ENCODE data around the gene KCNQ2. TPM values are rescaled to one million over a fixed set of nuclear protein-coding genes. Genes with fewer than 3 reads are reported as not detected.

The KCNQ2 gene
- total RNA-seq, 1 experiment from 2014 or later = 86.5 TPM

DNA sequence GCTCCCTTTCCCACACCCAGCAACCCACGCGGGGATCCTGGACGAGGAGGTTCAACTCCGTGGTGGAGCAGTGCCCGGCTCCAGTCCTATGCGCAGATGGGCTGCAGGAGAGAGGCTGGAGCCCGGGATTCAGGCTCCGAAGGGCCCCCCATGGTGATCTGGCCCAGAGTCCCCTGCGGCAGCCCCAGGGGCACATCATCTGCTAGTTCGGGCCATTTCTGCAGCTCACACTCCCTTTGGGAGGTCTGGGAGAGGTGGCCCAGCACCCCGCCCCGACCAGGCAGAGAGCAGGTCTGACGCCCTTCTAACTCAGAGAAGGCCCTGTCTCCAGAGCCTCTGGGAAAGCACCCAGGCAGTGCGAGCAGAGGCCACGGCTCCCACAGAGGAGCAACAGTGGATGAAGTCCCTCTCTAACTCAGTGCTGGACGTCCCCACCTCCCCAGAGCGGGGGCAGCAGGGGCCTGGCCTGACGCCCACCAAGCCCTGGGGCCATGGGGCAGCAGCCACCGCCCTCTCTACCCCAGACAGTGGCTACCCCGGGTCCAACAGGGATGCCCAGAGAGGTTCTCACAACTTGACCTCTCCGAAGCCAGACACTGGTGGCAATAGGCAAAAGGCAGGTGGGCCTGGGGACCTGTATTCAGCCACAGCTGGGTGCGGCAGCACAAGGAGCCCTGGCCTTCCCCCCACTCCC, 3.3 kb downstream of the KCNQ2 start (continued):
- no peak for TF ChIP-seq REST (IDR thresholded peaks at IDR 0.05; ENCODE audit: low read depth)

- no peak for DNase-seq (ENCODE audit: low read depth, low spot score)
- intact Hi-C loops (cut with micrococcal nuclease) = no loop called here
- ChIA-PET POLR2A (no interaction called here), CTCF (no interaction called here), RAD21 (ENCODE audit: low non-redundant PET in 1 of 2, low total read pairs in 2 of 2, uncharacterized antibody in 2 of 2, unreplicated experiment in 2 of 2) (no interaction called here)
- Histone ChIP-seq H3K4me1 (ENCODE audit: control insufficient read depth in 1 of 2, insufficient read depth in 2 of 2, low read length in 2 of 2) (peaks cover 4 to 19% of the 10 kb centered on the region in 2 experiments; a peak in 2 of 4 replicates), H3K4me3 (replicated peaks in 1 of 2; ENCODE audit: low read depth in 1 of 2, low read length in 2 of 2) (no peak overlapping the region), H3K4me2 (ENCODE audit: low read length) (no peak overlapping the region), H3K27ac (ENCODE audit: low read depth, low read length) (no peak overlapping the region), H2AFZ (ENCODE audit: low read depth, low read length, poor library complexity, severe bottlenecking) (no peak overlapping the region), H3K27me3 (ENCODE audit: insufficient read depth, low read length) (no peaks in the 10 kb centered on the region), H3K9ac (ENCODE audit: low read length) (no peak overlapping the region), H4K20me1 (ENCODE audit: insufficient read depth) (no peaks in the 10 kb centered on the region), H3K79me2 (ENCODE audit: insufficient read depth, low read length) (peaks cover 71% of the 10 kb centered on the region), H3K36me3 (ENCODE audit: control insufficient read depth in 1 of 2, insufficient read depth in 2 of 2, low read length in 2 of 2) (no peaks in the 10 kb centered on the region), H3K9me3 (ENCODE audit: control insufficient read depth in 1 of 2, insufficient read depth in 1 of 2, low read depth in 1 of 2, low read length in 2 of 2) (no peaks in the 10 kb centered on the region), H3K9me2 (ENCODE audit: insufficient read depth) (no peaks in the 10 kb centered on the region)
- ATAC-seq = no peak
- TF ChIP-seq ZBTB33 (IDR thresholded peaks at IDR 0.05; ENCODE audit: extremely low read depth, insufficient replicate concordance, low read length) = no peak
- TF ChIP-seq REST (IDR thresholded peaks at IDR 0.05; ENCODE audit: low read depth) = no peak
- TF ChIP-seq EGR1 (IDR thresholded peaks at IDR 0.05; ENCODE audit: low read depth) = no peak
- TF ChIP-seq CBX3 (IDR thresholded peaks at IDR 0.05; ENCODE audit: low read depth) = no peak
- TF ChIP-seq POLR2AphosphoS5 (IDR thresholded peaks at IDR 0.05; ENCODE audit: low read depth, low read length) = no peak
- TF ChIP-seq, protein P1, sequence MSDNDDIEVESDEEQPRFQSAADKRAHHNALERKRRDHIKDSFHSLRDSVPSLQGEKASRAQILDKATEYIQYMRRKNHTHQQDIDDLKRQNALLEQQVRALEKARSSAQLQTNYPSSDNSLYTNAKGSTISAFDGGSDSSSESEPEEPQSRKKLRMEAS (IDR thresholded peaks at IDR 0.05) = no peak
- TF ChIP-seq SIN3A (IDR thresholded peaks at IDR 0.05; ENCODE audit: low read depth) = no peak
- no TSS peak for BruUV-seq (replicated peaks)
These were observed 4.0 kb downstream of the KCNQ2 start for GRCh38 chr20:63468421-63468820.

All from HCT116 (cell line).